BE2C (cell line): ENCODE results near the gene TMEM252.

ENCODE experiments used
- DNase-seq: peaks from one replicate; pipeline ENCODE4 v3.0.0-alpha.2; 2020
- H3K27me3 ChIP-seq: fragments of 250-450 bp; sonication (Bioruptor Pico); 2 replicates; pipeline ENCODE4 v1.5.1; 2020; ENCODE audit warnings: mild to moderate bottlenecking
- H3K36me3 ChIP-seq: fragments of 250-450 bp; sonication (Bioruptor Pico); 2 replicates; pipeline ENCODE4 v1.5.1; 2020; ENCODE audit warnings: mild to moderate bottlenecking
- H3K4me1 ChIP-seq: fragments of 250-450 bp; sonication (Bioruptor Pico); 2 replicates; pipeline ENCODE4 v1.5.1; 2020
- H3K4me3 ChIP-seq: 2 replicates; pipeline ENCODE4 v1.5.1; 2011; ENCODE audit warnings: low read depth, low read length
- H3K9me3 ChIP-seq: fragments of 250-450 bp; sonication (Bioruptor Pico); 2 replicates; pipeline ENCODE4 v1.5.1; 2020
- CTCF ChIP-seq: IDR thresholded peaks from 2 replicates; pipeline ENCODE4 v1.5.1; 2012; ENCODE audit warnings: mild to moderate bottlenecking, low read depth, low read length

The TMEM252 gene

GRCh38 chr9:68500457-68501381 is 40.0 kb downstream of the TMEM252 start:
- Histone ChIP-seq H3K36me3 (no peaks in the 10 kb centered on the region), H3K4me1 (no peaks in the 10 kb centered on the region), H3K27me3 (no peaks in the 10 kb centered on the region), H3K9me3 (no peaks in the 10 kb centered on the region), H3K4me3 (no peak overlapping the region)
- DNase-seq, result no peak
- no peak for TF ChIP-seq CTCF

GRCh38 chr9:68498816-68499215 is 41.9 kb downstream of the TMEM252 start:
- Histone ChIP-seq H3K4me1 (no peaks in the 10 kb centered on the region), H3K27me3 (no peaks in the 10 kb centered on the region), H3K4me3 (no peak overlapping the region), H3K36me3 (no peaks in the 10 kb centered on the region), H3K9me3 (no peaks in the 10 kb centered on the region)
- DNase-seq, result no peak
- TF ChIP-seq CTCF, result no peak

- H3K4me1 ChIP-seq, result no peaks in the 10 kb centered on the region
- H3K9me3 ChIP-seq, result no peaks in the 10 kb centered on the region
- no peak overlapping the region for H3K4me3 ChIP-seq
- no peak for DNase-seq
- no peak for TF ChIP-seq CTCF
- no peaks in the 10 kb centered on the region for H3K27me3 ChIP-seq
- H3K36me3 ChIP-seq, result no peaks in the 10 kb centered on the region
Observed at GRCh38 chr9:68497629-68498028, 43.1 kb downstream of the TMEM252 start.

- no peaks in the 10 kb centered on the region for H3K27me3 ChIP-seq
- no peak for DNase-seq
- no peaks in the 10 kb centered on the region for H3K36me3 ChIP-seq
- no peak overlapping the region for H3K4me3 ChIP-seq
- no peaks in the 10 kb centered on the region for H3K4me1 ChIP-seq
- no peaks in the 10 kb centered on the region for H3K9me3 ChIP-seq
- no peak for TF ChIP-seq CTCF
Observed at GRCh38 chr9:68496356-68496755, 44.3 kb downstream of the TMEM252 start.

- no peaks in the 10 kb centered on the region for H3K9me3 ChIP-seq
- no peaks in the 10 kb centered on the region for H3K4me1 ChIP-seq
- H3K27me3 ChIP-seq, result no peaks in the 10 kb centered on the region
- no peaks in the 10 kb centered on the region for H3K36me3 ChIP-seq
- no peak for DNase-seq
- no peak overlapping the region for H3K4me3 ChIP-seq
- TF ChIP-seq CTCF, result no peak
Observed at GRCh38 chr9:68495247-68495646, 45.4 kb downstream of the TMEM252 start.

GRCh38 chr9:68493958-68494577 is 46.6 kb downstream of the TMEM252 start:
- no peak for DNase-seq
- H3K27me3 ChIP-seq, result no peaks in the 10 kb centered on the region

More at GRCh38 chr9:68493958-68494577, 46.6 kb downstream of the TMEM252 start:
- no peaks in the 10 kb centered on the region for H3K9me3 ChIP-seq
- H3K4me3 ChIP-seq, result no peak overlapping the region
- no peak for TF ChIP-seq CTCF
- H3K36me3 ChIP-seq, result no peaks in the 10 kb centered on the region
- H3K4me1 ChIP-seq, result no peaks in the 10 kb centered on the region
